ENCODE measurements around the gene MX2.

MX2 gene

GRCh38 chr21:41390043-41390639 is 28.3 kb downstream of the MX2 start:
- TF ChIP-seq CTCF (IDR thresholded peaks at IDR 0.05; ENCODE audit: low read depth, low read length, poor library complexity, severe bottlenecking) (no peak), EZH2phosphoT487 (IDR thresholded peaks at IDR 0.05; ENCODE audit: borderline replicate concordance, low read length) (no peak)
- Histone ChIP-seq H3K4me2 (ENCODE audit: low read length) (no peak overlapping the region), H3F3A (ENCODE audit: control insufficient read depth, insufficient read depth) (no peaks in the 10 kb centered on the region), H3K4me3 (ENCODE audit: low read length) (no peak overlapping the region), H3K9me2 (replicated peaks; ENCODE audit: control insufficient read depth, low read length) (no peaks in the 10 kb centered on the region), H4K20me1 (ENCODE audit: control insufficient read depth, insufficient read depth, low read depth, low read length) (no peaks in the 10 kb centered on the region), H3K4me1 (ENCODE audit: control insufficient read depth, low read length) (no peaks in the 10 kb centered on the region), H3K9me3 (ENCODE audit: control insufficient read depth, insufficient read depth, low read length) (no peaks in the 10 kb centered on the region), H3K27ac (ENCODE audit: low read depth, low read length) (no peak overlapping the region), H3K27me3 (ENCODE audit: control insufficient read depth, low read length) (no peaks in the 10 kb centered on the region), H3K79me2 (ENCODE audit: control insufficient read depth, low read length) (no peaks in the 10 kb centered on the region), H3K36me3 (ENCODE audit: control insufficient read depth, low read length) (no peaks in the 10 kb centered on the region)

GRCh38 chr21:41393876-41394465 is 32.1 kb downstream of the MX2 start:
- Histone ChIP-seq H3K9me3 (ENCODE audit: control insufficient read depth, insufficient read depth, low read length) (no peaks in the 10 kb centered on the region), H3K9me2 (replicated peaks; ENCODE audit: control insufficient read depth, low read length) (no peaks in the 10 kb centered on the region), H4K20me1 (ENCODE audit: control insufficient read depth, insufficient read depth, low read depth, low read length) (no peaks in the 10 kb centered on the region), H3K4me1 (ENCODE audit: control insufficient read depth, low read length) (no peaks in the 10 kb centered on the region), H3F3A (ENCODE audit: control insufficient read depth, insufficient read depth) (no peaks in the 10 kb centered on the region), H3K27me3 (ENCODE audit: control insufficient read depth, low read length) (no peaks in the 10 kb centered on the region), H3K36me3 (ENCODE audit: control insufficient read depth, low read length) (no peaks in the 10 kb centered on the region), H3K4me2 (ENCODE audit: low read length) (no peak overlapping the region), H3K4me3 (ENCODE audit: low read length) (no peak overlapping the region), H3K79me2 (ENCODE audit: control insufficient read depth, low read length) (no peaks in the 10 kb centered on the region), H3K27ac (ENCODE audit: low read depth, low read length) (no peak overlapping the region)
- TF ChIP-seq CTCF (IDR thresholded peaks at IDR 0.05; ENCODE audit: low read depth, low read length, poor library complexity, severe bottlenecking) (no peak), EZH2phosphoT487 (IDR thresholded peaks at IDR 0.05; ENCODE audit: borderline replicate concordance, low read length) (no peak)

- Histone ChIP-seq H3K9me2 (replicated peaks; ENCODE audit: control insufficient read depth, low read length) (no peaks in the 10 kb centered on the region), H3K27me3 (ENCODE audit: control insufficient read depth, low read length) (no peaks in the 10 kb centered on the region), H3K9me3 (ENCODE audit: control insufficient read depth, insufficient read depth, low read length) (no peaks in the 10 kb centered on the region), H3K4me3 (ENCODE audit: low read length) (no peak overlapping the region), H3K36me3 (ENCODE audit: control insufficient read depth, low read length) (no peaks in the 10 kb centered on the region), H3K4me1 (ENCODE audit: control insufficient read depth, low read length) (no peaks in the 10 kb centered on the region), H4K20me1 (ENCODE audit: control insufficient read depth, insufficient read depth, low read depth, low read length) (no peaks in the 10 kb centered on the region), H3K27ac (ENCODE audit: low read depth, low read length) (no peak overlapping the region), H3K4me2 (ENCODE audit: low read length) (no peak overlapping the region), H3K79me2 (ENCODE audit: control insufficient read depth, low read length) (no peaks in the 10 kb centered on the region), H3F3A (ENCODE audit: control insufficient read depth, insufficient read depth) (no peaks in the 10 kb centered on the region)
- TF ChIP-seq CTCF (IDR thresholded peaks at IDR 0.05; ENCODE audit: low read depth, low read length, poor library complexity, severe bottlenecking) = no peak
- no peak for TF ChIP-seq EZH2phosphoT487 (IDR thresholded peaks at IDR 0.05; ENCODE audit: borderline replicate concordance, low read length)
Observed at GRCh38 chr21:41396558-41397075, 34.8 kb downstream of the MX2 start.

All from DOHH2 (cell line).